Liver (tissue), 9 donors: Measurements from ENCODE around the gene MCMBP. TPM values are rescaled to one million over a fixed set of nuclear protein-coding genes. Genes with fewer than 3 reads are reported as not detected.

Experiments
- DNase-seq: peaks from one replicate; pipeline ENCODE4 v3.0.0-alpha.2; 2017; ENCODE audit warnings: low spot score
- H3K27ac ChIP-seq, 2 donors: one replicate each; pipeline ENCODE4 v1.7.0; 2013; ENCODE audit warnings: inconsistent platforms in 2 of 2, low read length in 2 of 2, control low read depth in 1 of 2, low read depth in 1 of 2, mild to moderate bottlenecking in 1 of 2
- H3K27me3 ChIP-seq, 4 donors: one replicate each; pipeline versions ENCODE4 v1.6.1 to v1.7.0; 2013; ENCODE audit warnings: low read length in 3 of 4, inconsistent platforms in 1 of 4, mild to moderate bottlenecking in 1 of 4, moderate library complexity in 1 of 4; ENCODE audit not compliant: control insufficient read depth in 4 of 4, insufficient read depth in 4 of 4
- H3K36me3 ChIP-seq, 4 donors: one replicate each; pipeline versions ENCODE4 v1.6.1 to v1.7.0; 2013; ENCODE audit warnings: low read length in 3 of 4, mild to moderate bottlenecking in 3 of 4, low read depth in 1 of 4, moderate library complexity in 1 of 4; ENCODE audit not compliant: control insufficient read depth in 4 of 4, insufficient read depth in 3 of 4
- H3K4me1 ChIP-seq, 4 donors: one replicate each; pipeline versions ENCODE4 v1.6.1 to v1.7.0; 2013; ENCODE audit warnings: low read length in 3 of 4, mild to moderate bottlenecking in 3 of 4, moderate library complexity in 1 of 4; ENCODE audit not compliant: control insufficient read depth in 4 of 4, insufficient read depth in 4 of 4
- H3K4me3 ChIP-seq, 3 donors: one replicate each; pipeline versions ENCODE4 v1.6.1 to v1.7.0; 2013; ENCODE audit warnings: low read length in 3 of 3, control low read depth in 1 of 3, low read depth in 1 of 3, mild to moderate bottlenecking in 1 of 3
- H3K9ac ChIP-seq, 2 donors: one replicate each; pipeline ENCODE4 v1.7.0; 2013; ENCODE audit warnings: low read length in 2 of 2, mild to moderate bottlenecking in 2 of 2, moderate library complexity in 2 of 2, control low read depth in 1 of 2, low read depth in 1 of 2
- H3K9me3 ChIP-seq, 4 donors: one replicate each; pipeline versions ENCODE4 v1.6.1 to v1.7.0; 2013; ENCODE audit warnings: low read length in 3 of 4; ENCODE audit not compliant: control insufficient read depth in 4 of 4
- CTCF ChIP-seq: fragments of 150-350 bp; IDR thresholded peaks from 2 replicates; pipeline ENCODE4 v1.5.1; 2017; ENCODE audit warnings: improper control_type of control experiment, low read depth, low read length; ENCODE audit not compliant: missing input control
- FOXA1 ChIP-seq: IDR thresholded peaks from 2 replicates; pipeline ENCODE4 v1.6.1; 2016; ENCODE audit warnings: antibody characterized with exemption
- FOXA2 ChIP-seq: IDR thresholded peaks from 2 replicates; pipeline ENCODE4 v1.6.1; 2016; ENCODE audit warnings: antibody characterized with exemption
- GABPA ChIP-seq, 2 donors: IDR thresholded peaks in 1 of 2; conservative IDR thresholded peaks in 1 of 2; 2 replicates each; pipeline ENCODE4 v1.6.1; 2016; ENCODE audit warnings: antibody characterized with exemption in 2 of 2, mild to moderate bottlenecking in 1 of 2, moderate library complexity in 1 of 2
- HNF4A ChIP-seq, 2 donors: conservative IDR thresholded peaks; 2 replicates each; pipeline ENCODE4 v1.6.1; 2016; ENCODE audit warnings: antibody characterized with exemption in 2 of 2, mild to moderate bottlenecking in 2 of 2
- HNF4G ChIP-seq: IDR thresholded peaks from 2 replicates; pipeline ENCODE4 v1.6.1; 2016; ENCODE audit warnings: antibody characterized with exemption
- NR2F2 ChIP-seq: IDR thresholded peaks from 2 replicates; pipeline ENCODE4 v1.6.1; 2016; ENCODE audit warnings: antibody characterized with exemption
- RAD21 ChIP-seq, 2 donors: IDR thresholded peaks; 2 replicates each; pipeline ENCODE4 v1.6.1; 2016; ENCODE audit warnings: antibody characterized with exemption in 2 of 2, mild to moderate bottlenecking in 2 of 2
- REST ChIP-seq: IDR thresholded peaks from 2 replicates; pipeline ENCODE4 v1.6.1; 2016; ENCODE audit warnings: antibody characterized with exemption, mild to moderate bottlenecking
- YY1 ChIP-seq: IDR thresholded peaks from 2 replicates; pipeline ENCODE4 v1.6.1; 2016; ENCODE audit warnings: antibody characterized with exemption, mild to moderate bottlenecking
- ZBTB33 ChIP-seq: IDR thresholded peaks from 2 replicates; pipeline ENCODE4 v1.6.1; 2016; ENCODE audit warnings: antibody characterized with exemption
- WGBS: extraction: QIAGEN DNeasy Blood & Tissue Kit; methylation state at CpG from one replicate; pipeline ENCODE4 v1.1.7; 2013; 5-methylcytosine and 5-hydroxymethylcytosine counted together
- polyA plus RNA-seq, 2 donors: library from polyadenylated mRNA; stranded (reverse) in 1 of 2; unstranded in 1 of 2; fragments of 200-250 nt in 1 of 2; fragments of >200 nt in 1 of 2; fragmentation: Nextera tagmentation in 1 of 2; extraction: Ambion mirVana in 1 of 2; gene quantifications; one replicate each; pipeline versions ENCODE4 v1.2.1 to v1.2.3, GENCODE V29; 2013 to 2015
- total RNA-seq, 2 donors: library from RNA; depleted of rRNA; stranded (reverse); fragments of >200 nt; gene quantifications; one replicate each; pipeline ENCODE4 v1.2.3, GENCODE V29; 2014
- TF ChIP-seq, protein P1 (sequence below): IDR thresholded peaks from 2 replicates; pipeline ENCODE4 v1.6.1; 2016; ENCODE audit warnings: antibody characterized with exemption
- TF ChIP-seq, protein P2 (sequence below): IDR thresholded peaks from 2 replicates; pipeline ENCODE4 v1.6.1; 2016; ENCODE audit warnings: antibody characterized with exemption
- donor health status: healthy.
- donor health status: healthy.
- donor health status: healthy.
- donor health status: healthy.
- donor health status: healthy.

The MCMBP gene
- total and polyA plus RNA-seq, 4 donors = 6.1 to 23.2 (median 17.3) TPM

DNA sequence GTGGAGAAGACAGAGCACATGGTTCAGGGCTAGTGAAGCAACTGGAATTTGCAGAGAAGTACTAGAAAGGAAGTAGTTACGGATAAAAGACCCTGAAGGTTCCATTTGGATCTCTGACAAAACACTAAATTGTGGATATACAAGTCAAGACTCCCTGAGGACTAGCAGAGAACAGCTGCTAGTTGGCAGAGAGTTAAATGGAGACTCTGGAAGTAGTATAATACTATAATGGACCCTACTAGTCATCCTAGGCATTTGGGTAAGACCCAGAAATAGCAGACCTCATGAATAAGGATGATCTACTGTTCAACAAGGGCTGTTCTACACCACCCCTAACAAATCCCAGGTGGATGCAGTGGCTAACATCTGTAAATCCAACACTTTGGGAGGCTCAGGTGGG, 19.1 kb downstream of the MCMBP start:
- H3K36me3 ChIP-seq = peaks cover 10 to 34% (median 27%) of the 10 kb centered on the region in 4 donors

More for the DNA sequence above, 19.1 kb downstream of the MCMBP start:
- DNase-seq = no peak
- TF ChIP-seq, protein P1, sequence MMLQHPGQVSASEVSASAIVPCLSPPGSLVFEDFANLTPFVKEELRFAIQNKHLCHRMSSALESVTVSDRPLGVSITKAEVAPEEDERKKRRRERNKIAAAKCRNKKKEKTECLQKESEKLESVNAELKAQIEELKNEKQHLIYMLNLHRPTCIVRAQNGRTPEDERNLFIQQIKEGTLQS = no peak
- TF ChIP-seq HNF4A (conservative IDR thresholded peaks at IDR 0.05) = no peak
- no peak for TF ChIP-seq REST
- TF ChIP-seq NR2F2 = no peak
- TF ChIP-seq HNF4G = no peak
- TF ChIP-seq ZBTB33 = no peak
- no peak for TF ChIP-seq FOXA2
- TF ChIP-seq GABPA (IDR thresholded peaks at IDR 0.05 in 1 of 2, conservative IDR thresholded peaks at IDR 0.05 in 1 of 2) = no peak
- no peak for TF ChIP-seq FOXA1
- TF ChIP-seq, protein P2, sequence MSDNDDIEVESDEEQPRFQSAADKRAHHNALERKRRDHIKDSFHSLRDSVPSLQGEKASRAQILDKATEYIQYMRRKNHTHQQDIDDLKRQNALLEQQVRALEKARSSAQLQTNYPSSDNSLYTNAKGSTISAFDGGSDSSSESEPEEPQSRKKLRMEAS = no peak
- TF ChIP-seq RAD21 (IDR thresholded peaks at IDR 0.05) = no peak
- no peak for TF ChIP-seq YY1
- no peak for TF ChIP-seq CTCF
- Histone ChIP-seq H3K4me3 (no peak overlapping the region), H3K27me3 (no peaks in the 10 kb centered on the region), H3K4me1 (peaks cover 0 to 11% (median 2%) of the 10 kb centered on the region in 4 donors), H3K9me3 (no peaks in the 10 kb centered on the region), H3K9ac (no peak overlapping the region), H3K27ac (no peak overlapping the region)
- 97% methylated on average over 1 of the region's 1 CpG for WGBS
